HepG2 (cell line): Measurements from ENCODE around the gene GBA2. TPM values are rescaled to one million over a fixed set of nuclear protein-coding genes. Genes with fewer than 3 reads are reported as not detected.

Experiments used
- ATAC-seq: fragments of 200-7000 bp; cut with Tn5 transposase; 3 replicates; pipeline ENCODE4 v1.9.1; 2020; ENCODE audit warnings: mild to moderate bottlenecking, moderate library complexity
- BruUV-seq: library from RNA; stranded (reverse); fragments of 400-500 nt; replicated peaks from 2 replicates; lab custom pipeline; 2021; lab: Mats Ljungman, UMichigan
- CTCF ChIA-PET: fragments of 300-600 bp; formaldehyde crosslinking; extraction: SDS; loops from one replicate; lab custom pipeline; 2021; ENCODE audit warnings: low total read pairs, inconsistent platforms, low intra/inter-chr PET ratio; lab: Yijun Ruan, JAX
- POLR2A ChIA-PET: fragments of 350-600 bp; sonication (Branson Sonifier 250); formaldehyde crosslinking; loops from one replicate; lab custom pipeline; 2020; ENCODE audit warnings: antibody characterized with exemption, inconsistent platforms; lab: Yijun Ruan, JAX
- DNase-seq: peaks from one replicate; pipeline ENCODE4 v3.0.0-alpha.2; 2015; ENCODE audit warnings: low spot score
- FAIRE-seq: peaks from 3 replicates; lab custom pipeline; 2011; peaks lifted over from hg19 to GRCh38; lab: Jason Lieb, UNC
- H2AFZ ChIP-seq: one replicate; pipeline ENCODE4 v1.6.1; 2011; ENCODE audit warnings: low read length, inconsistent platforms
- H3K27ac ChIP-seq: fragments of 300-600 bp; 3 replicates; pipeline ENCODE4 v1.8.0; 2011; ENCODE audit warnings: mixed run types, mild to moderate bottlenecking, mixed read lengths, low read length, inconsistent platforms; ENCODE audit not compliant: insufficient read depth; ENCODE audit errors: extremely low read length
- H3K27me3 ChIP-seq, 2 experiments: fragments of 200-600 bp in 1 of 2; 2 replicates in 1 of 2; 3 replicates in 1 of 2; pipeline versions ENCODE4 v1.6.0 to v1.8.0; 2011; ENCODE audit warnings: low read length in 2 of 2, mild to moderate bottlenecking in 2 of 2, moderate library complexity in 2 of 2, inconsistent platforms in 1 of 2; ENCODE audit not compliant: insufficient read depth in 2 of 2, control insufficient read depth in 1 of 2
- H3K36me3 ChIP-seq, 2 experiments: fragments of 200-600 bp in 1 of 2; replicated peaks in 1 of 2; 2 replicates in 1 of 2; 3 replicates in 1 of 2; pipeline versions ENCODE4 v1.5.1 to v1.8.0; 2011; ENCODE audit warnings: low read length in 2 of 2, inconsistent platforms in 1 of 2; ENCODE audit not compliant: insufficient read depth in 2 of 2, control insufficient read depth in 1 of 2
- H3K4me1 ChIP-seq: 2 replicates; pipeline ENCODE4 v1.5.1; 2012; ENCODE audit warnings: low read length, inconsistent platforms; ENCODE audit not compliant: insufficient read depth
- H3K4me2 ChIP-seq: 2 replicates; pipeline ENCODE4 v1.6.0; 2011; ENCODE audit warnings: low read depth, low read length, inconsistent platforms
- H3K4me3 ChIP-seq, 3 experiments: fragments of 200-600 bp in 1 of 3; sonication (generic), shearing (Covaris generic) in 1 of 3; replicated peaks in 1 of 3; 2 replicates each; pipeline ENCODE4 v1.5.1; 2011 to 2016; ENCODE audit warnings: low read length in 3 of 3, inconsistent platforms in 2 of 3, low read depth in 2 of 3, mild to moderate bottlenecking in 2 of 3, control low read depth in 1 of 3, mixed read lengths in 1 of 3; ENCODE audit not compliant: insufficient read depth in 1 of 3
- H3K79me2 ChIP-seq: one replicate; pipeline ENCODE4 v1.6.1; 2011; ENCODE audit warnings: low read length, inconsistent platforms; ENCODE audit not compliant: insufficient read depth
- H3K9ac ChIP-seq: 2 replicates; pipeline ENCODE4 v1.6.0; 2011; ENCODE audit warnings: mild to moderate bottlenecking, low read depth, low read length, inconsistent platforms; ENCODE audit not compliant: insufficient read depth
- H3K9me3 ChIP-seq: 2 replicates; pipeline ENCODE4 v1.5.1; 2012; ENCODE audit warnings: mild to moderate bottlenecking, low read length
- H4K20me1 ChIP-seq: 2 replicates; pipeline ENCODE4 v1.6.0; 2011; ENCODE audit warnings: inconsistent platforms, mild to moderate bottlenecking, low read length, moderate library complexity; ENCODE audit not compliant: insufficient read depth
- BRCA1 ChIP-seq: sonication (generic); formaldehyde crosslinking; IDR thresholded peaks from 2 replicates; pipeline ENCODE4 v1.4.0; 2020; ENCODE audit warnings: missing genetic modification reagents
- FOXJ3 ChIP-seq: sonication (generic); formaldehyde crosslinking; IDR thresholded peaks from 2 replicates; pipeline ENCODE4 v1.4.0; 2020; ENCODE audit warnings: missing genetic modification reagents, mild to moderate bottlenecking, borderline replicate concordance
- HNF1B ChIP-seq: sonication (generic); formaldehyde crosslinking; IDR thresholded peaks from 2 replicates; pipeline ENCODE4 v1.5.1; 2020; ENCODE audit warnings: mild to moderate bottlenecking, moderate library complexity, missing genetic modification reagents
- IKZF4 ChIP-seq: sonication (generic); formaldehyde crosslinking; IDR thresholded peaks from 2 replicates; pipeline ENCODE4 v1.5.1; 2020; ENCODE audit warnings: borderline replicate concordance, mild to moderate bottlenecking, low read depth, missing genetic modification reagents; ENCODE audit errors: not compliant biosample characterization
- KMT2A ChIP-seq: sonication (generic); formaldehyde crosslinking; IDR thresholded peaks from 2 replicates; pipeline ENCODE4 v1.4.0; 2020; ENCODE audit warnings: missing genetic modification reagents
- MAX ChIP-seq: IDR thresholded peaks from 2 replicates; pipeline ENCODE4 v1.6.1; 2012; ENCODE audit warnings: inconsistent platforms
- NR2F6 ChIP-seq, 2 experiments: IDR thresholded peaks; 2 replicates each; pipeline ENCODE4 v1.6.1; 2016; ENCODE audit warnings: antibody characterized with exemption in 1 of 2, mild to moderate bottlenecking in 1 of 2
- PAX8 ChIP-seq: sonication (generic); formaldehyde crosslinking; IDR thresholded peaks from 2 replicates; pipeline ENCODE4 v1.8.0; 2022; ENCODE audit warnings: mild to moderate bottlenecking, missing genetic modification reagents, borderline replicate concordance
- POGK ChIP-seq: sonication (generic); formaldehyde crosslinking; conservative IDR thresholded peaks from 2 replicates; pipeline ENCODE4 v1.8.0; 2022; ENCODE audit warnings: mild to moderate bottlenecking, moderate library complexity, missing genetic modification reagents
- SOX6 ChIP-seq, 2 experiments: fragments of 450-650 bp in 1 of 2; sonication (generic) in 1 of 2; formaldehyde crosslinking in 1 of 2; IDR thresholded peaks; 2 replicates each; pipeline versions ENCODE4 v1.4.0 to v1.6.1; 2017 to 2020; ENCODE audit warnings: antibody characterized with exemption in 1 of 2, mild to moderate bottlenecking in 1 of 2, missing genetic modification reagents in 1 of 2
- ZBTB46 ChIP-seq: sonication (generic); formaldehyde crosslinking; IDR thresholded peaks from 2 replicates; pipeline ENCODE4 v1.4.0; 2020; ENCODE audit warnings: mild to moderate bottlenecking, missing genetic modification reagents, borderline replicate concordance
- ZNF232 ChIP-seq: sonication (generic); formaldehyde crosslinking; IDR thresholded peaks from 2 replicates; pipeline ENCODE4 v1.4.0; 2020; ENCODE audit warnings: missing genetic modification reagents, borderline replicate concordance
- ZNF333 ChIP-seq: sonication (generic); formaldehyde crosslinking; IDR thresholded peaks from 2 replicates; pipeline ENCODE4 v1.4.0; 2020; ENCODE audit warnings: mild to moderate bottlenecking, missing genetic modification reagents, borderline replicate concordance
- ZNF468 ChIP-seq: sonication (generic); formaldehyde crosslinking; IDR thresholded peaks from 2 replicates; pipeline ENCODE4 v1.8.0; 2022; ENCODE audit warnings: mild to moderate bottlenecking, moderate library complexity, missing genetic modification reagents
- ZNF619 ChIP-seq: sonication (generic); formaldehyde crosslinking; IDR thresholded peaks from 2 replicates; pipeline ENCODE4 v1.4.0; 2020; ENCODE audit warnings: mild to moderate bottlenecking, missing genetic modification reagents
- ZNF670 ChIP-seq: sonication (generic); formaldehyde crosslinking; IDR thresholded peaks from 2 replicates; pipeline ENCODE4 v1.8.0; 2022; ENCODE audit warnings: mild to moderate bottlenecking, missing genetic modification reagents, borderline replicate concordance
- ZNF776 ChIP-seq: sonication (generic); formaldehyde crosslinking; IDR thresholded peaks from 2 replicates; pipeline ENCODE4 v1.4.0; 2020; ENCODE audit warnings: mild to moderate bottlenecking, missing genetic modification reagents
- WGBS: methylation state at CpG from one replicate; pipeline ENCODE4 v1.1.6; 2017; ENCODE audit warnings: low lambda C conversion rate; 5-methylcytosine and 5-hydroxymethylcytosine counted together
- in situ Hi-C: cut with HindIII; loops from 2 replicates; pipeline ENCODE4 v1.10.0; 2017; ENCODE audit warnings: low pct_unique_long_range_greater_than_20kb; ENCODE audit not compliant: extremely low pct_ligation_motif_present
- intact Hi-C: fragments of 100-400 bp; cut with micrococcal nuclease; formaldehyde crosslinking; loops from one replicate; pipeline ENCODE4 v1.10.0; 2022; ENCODE audit not compliant: unreplicated experiment
- polyA plus RNA-seq, 8 experiments: library from polyadenylated mRNA; depleted of rRNA in 3 of 8; stranded (reverse) in 7 of 8; unstranded in 1 of 8; fragments of >200 nt; fragmentation: Illumina TruSeq in 4 of 8; extraction: Trizol in 4 of 8; gene quantifications; 2 replicates each; pipeline versions ENCODE4 v1.2.1 to v1.2.3, GENCODE V29; 2011 to 2016; ENCODE audit warnings: low read depth in 4 of 8, missing spikeins in 1 of 8, mixed read lengths in 1 of 8; ENCODE audit not compliant: insufficient read depth in 1 of 8
- total RNA-seq, 5 experiments: library from RNA; depleted of rRNA; stranded (reverse); fragments of >200 nt; fragmentation: Illumina TruSeq; extraction: Trizol; gene quantifications; 2 replicates each; pipeline ENCODE4 v1.2.3, GENCODE V29; 2016; ENCODE audit warnings: low read depth in 1 of 5

The GBA2 gene
- total and polyA plus RNA-seq, 2 of the 13 experiments (the other 11 are each of a cell fraction or from before 2014, with no cell fraction given) = 37.5 to 86.1 TPM

GRCh38 chr9:35748242-35748857, 678 bp downstream of the GBA2 start:
- BruUV-seq = no TSS peak
- FAIRE-seq = no peak
- H4K20me1 ChIP-seq = peaks cover 39% of the 10 kb centered on the region
- no peak for DNase-seq
- H2AFZ ChIP-seq = no peak overlapping the region
- 0% methylated on average over 6 of the region's 24 CpGs for WGBS
- peak overlapping the region; percentile 94 for H3K4me2 ChIP-seq
- CTCF ChIA-PET = no interaction called here
- POLR2A ChIA-PET = interaction anchor here (1.0 to 5.8 kb wide), 17 partner anchors 8 to 102 kb away, joined by 3 to 102 read pairs (median 9); partner anchors contain the start of genes ARHGEF39, CCDC107, CREB3 and HINT2
- peaks cover 18 to 42% of the 10 kb centered on the region in 2 experiments for H3K36me3 ChIP-seq
- in situ Hi-C loops = no loop called here
- H3K4me1 ChIP-seq = peaks cover 42% of the 10 kb centered on the region
- ATAC-seq = peak; percentile 4
- H3K9ac ChIP-seq = peak overlapping the region; percentile 94
- H3K4me3 ChIP-seq = peak overlapping the region; percentile 95 to 99 (median 98)
- intact Hi-C loops = loop anchor here (2.0 kb wide), 1 partner anchor 16 kb away; the partner anchor contains the start of genes CREB3 and TLN1
- H3K27ac ChIP-seq = peak overlapping the region; percentile 89
- peaks cover 51% of the 10 kb centered on the region for H3K79me2 ChIP-seq
- no peaks in the 10 kb centered on the region for H3K9me3 ChIP-seq
- no peaks in the 10 kb centered on the region; a peak in 2 of 5 replicates for H3K27me3 ChIP-seq
- TF ChIP-seq PAX8 = 0 out of 2 replicates have a peak, but pooled peaks have one; percentile 12
- TF ChIP-seq ZNF776 (CRISPR knock-in tag) = peak; percentile 67
- no peak for TF ChIP-seq MAX
- no peak for TF ChIP-seq NR2F6 (IDR thresholded peaks at IDR 0.05)
- peak; percentile 5; the same call in 1 of the 2 replicates for TF ChIP-seq NR2F6 (CRISPR knock-in tag; IDR thresholded peaks at IDR 0.05)
- TF ChIP-seq POGK = 0 out of 2 replicates have a peak, but pooled peaks have one; percentile 24
- TF ChIP-seq ZNF468 (CRISPR knock-in tag) = no peak
- peak; percentile 56; the same call in 1 of the 2 replicates for TF ChIP-seq ZNF232 (CRISPR knock-in tag)
- no peak for TF ChIP-seq ZBTB46 (CRISPR knock-in tag)
- TF ChIP-seq ZNF670 (CRISPR knock-in tag) = peak; percentile 44; the same call in 1 of the 2 replicates
- TF ChIP-seq KMT2A (CRISPR knock-in tag) = no peak
- TF ChIP-seq ZNF333 (CRISPR knock-in tag) = 0 out of 2 replicates have a peak, but pooled peaks have one; percentile 24
- no peak for TF ChIP-seq SOX6 (IDR thresholded peaks at IDR 0.05)
- TF ChIP-seq SOX6 (CRISPR knock-in tag; IDR thresholded peaks at IDR 0.05) = 0 out of 2 replicates have a peak, but pooled peaks have one; percentile 17
- TF ChIP-seq BRCA1 (CRISPR knock-in tag) = 0 out of 2 replicates have a peak, but pooled peaks have one; percentile 57
- TF ChIP-seq IKZF4 (CRISPR knock-in tag) = no peak
- 0 out of 2 replicates have a peak, but pooled peaks have one; percentile 30 for TF ChIP-seq ZNF619 (CRISPR knock-in tag)
- peak; percentile 35; the same call in 1 of the 2 replicates for TF ChIP-seq FOXJ3 (CRISPR knock-in tag)
- 0 out of 2 replicates have a peak, but pooled peaks have one; percentile 27 for TF ChIP-seq HNF1B (CRISPR knock-in tag)
